H1 (cell line): ENCODE measurements around the gene CTRL.

Experiments used
- CHD2 ChIP-seq: IDR thresholded peaks from 2 replicates; pipeline ENCODE4 v1.6.1; 2012; ENCODE audit warnings: low read length, improper control_type of control experiment
- CREB1 ChIP-seq: IDR thresholded peaks from 2 replicates; pipeline ENCODE4 v1.6.1; 2012; ENCODE audit warnings: inconsistent platforms
- MAX ChIP-seq: IDR thresholded peaks from 2 replicates; pipeline ENCODE4 v1.6.1; 2012; ENCODE audit warnings: inconsistent platforms
- POLR2A ChIP-seq, 2 experiments: IDR thresholded peaks; 1 replicate in 1 of 2; 2 replicates in 1 of 2; pipeline ENCODE4 v1.6.1; 2011; ENCODE audit warnings: low read depth in 2 of 2, low read length in 2 of 2, mild to moderate bottlenecking in 2 of 2; ENCODE audit errors: control extremely low read depth in 1 of 2
- SP1 ChIP-seq: IDR thresholded peaks from 2 replicates; pipeline ENCODE4 v1.6.1; 2011; ENCODE audit warnings: low read depth, low read length
- TF ChIP-seq, protein P1 (sequence below), 3 experiments: IDR thresholded peaks; 1 replicate in 2 of 3; 2 replicates in 1 of 3; pipeline versions ENCODE4 v1.5.1 to v1.6.1; 2011; ENCODE audit warnings: low read length in 3 of 3, mild to moderate bottlenecking in 3 of 3, inconsistent platforms in 2 of 3, low read depth in 1 of 3, moderate library complexity in 1 of 3; ENCODE audit not compliant: insufficient read depth in 1 of 3; ENCODE audit errors: control extremely low read depth in 1 of 3

DNA sequence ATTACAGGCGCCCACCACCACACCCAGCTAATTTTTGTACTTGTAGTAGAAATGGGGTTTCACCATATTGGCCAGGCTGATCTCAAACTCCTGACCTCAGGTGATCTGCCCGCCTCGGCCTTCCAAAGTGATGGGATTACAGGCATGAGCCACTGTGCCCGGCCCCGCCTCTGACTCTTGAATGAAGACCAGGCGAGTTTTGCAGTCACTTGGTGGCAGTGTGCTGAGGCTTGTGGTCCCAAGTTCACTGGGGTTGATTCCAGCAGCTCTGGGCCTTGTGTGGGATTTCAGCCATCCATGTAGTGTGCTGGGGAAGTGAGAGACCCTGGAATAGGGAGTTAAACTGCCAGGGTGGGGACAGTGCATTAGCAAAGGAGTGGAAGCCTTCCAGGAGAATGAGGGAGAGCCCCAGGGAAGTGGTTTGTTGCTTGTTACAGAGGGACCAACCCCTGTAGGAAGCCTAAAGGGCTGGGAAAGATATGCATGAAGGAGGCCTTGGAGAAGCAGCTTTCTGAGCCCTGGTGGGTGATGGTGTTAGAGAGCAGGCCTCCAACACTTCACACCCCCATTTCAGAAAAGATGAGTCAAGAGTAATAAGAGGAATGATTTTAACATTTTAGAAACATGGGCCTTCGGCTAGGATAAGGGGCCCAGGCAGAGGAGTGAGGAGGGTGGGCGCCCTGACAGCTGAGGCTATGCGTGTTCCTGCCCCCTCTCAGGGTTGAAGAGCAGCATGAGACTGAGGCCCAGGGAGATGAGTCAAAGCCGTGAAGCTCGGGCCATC is 24.1 kb downstream of the CTRL start:
- TF ChIP-seq, protein P1, sequence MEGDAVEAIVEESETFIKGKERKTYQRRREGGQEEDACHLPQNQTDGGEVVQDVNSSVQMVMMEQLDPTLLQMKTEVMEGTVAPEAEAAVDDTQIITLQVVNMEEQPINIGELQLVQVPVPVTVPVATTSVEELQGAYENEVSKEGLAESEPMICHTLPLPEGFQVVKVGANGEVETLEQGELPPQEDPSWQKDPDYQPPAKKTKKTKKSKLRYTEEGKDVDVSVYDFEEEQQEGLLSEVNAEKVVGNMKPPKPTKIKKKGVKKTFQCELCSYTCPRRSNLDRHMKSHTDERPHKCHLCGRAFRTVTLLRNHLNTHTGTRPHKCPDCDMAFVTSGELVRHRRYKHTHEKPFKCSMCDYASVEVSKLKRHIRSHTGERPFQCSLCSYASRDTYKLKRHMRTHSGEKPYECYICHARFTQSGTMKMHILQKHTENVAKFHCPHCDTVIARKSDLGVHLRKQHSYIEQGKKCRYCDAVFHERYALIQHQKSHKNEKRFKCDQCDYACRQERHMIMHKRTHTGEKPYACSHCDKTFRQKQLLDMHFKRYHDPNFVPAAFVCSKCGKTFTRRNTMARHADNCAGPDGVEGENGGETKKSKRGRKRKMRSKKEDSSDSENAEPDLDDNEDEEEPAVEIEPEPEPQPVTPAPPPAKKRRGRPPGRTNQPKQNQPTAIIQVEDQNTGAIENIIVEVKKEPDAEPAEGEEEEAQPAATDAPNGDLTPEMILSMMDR (IDR thresholded peaks at IDR 0.05; ENCODE audit: control extremely low read depth in 1 of 3, insufficient read depth in 1 of 3, low read depth in 1 of 3, low read length in 3 of 3), result no peak
- TF ChIP-seq CHD2 (no peak), CREB1 (no peak), POLR2A (IDR thresholded peaks at IDR 0.05; ENCODE audit: control extremely low read depth in 1 of 2, low read depth in 2 of 2, low read length in 2 of 2) (no peak), MAX (no peak), SP1 (no peak)
